Smooth muscle cell (in vitro differentiated cells): ENCODE data around the gene XPR1. TPM values are rescaled to one million over a fixed set of nuclear protein-coding genes. Genes with fewer than 3 reads are reported as not detected.
"Not testable (repeated sequence)": the region's sequence is repeated elsewhere in the genome, so short reads cannot be mapped to it uniquely, and the experiment has no call there.

Experiments
- DNase-seq: peaks from one replicate; lab custom pipeline; 2025; ENCODE audit not compliant: unreplicated experiment; lab: John Stamatoyannopoulos, UW
- H2AFZ ChIP-seq: fragments of 200-600 bp; sonication (generic); 2 replicates; pipeline ENCODE4 v1.6.0; 2016; ENCODE audit warnings: antibody characterized with exemption, low read depth, mild to moderate bottlenecking
- H3F3A ChIP-seq: fragments of 200-600 bp; sonication (generic); 2 replicates; pipeline ENCODE4 v1.6.0; 2017; ENCODE audit warnings: antibody characterized with exemption, low read depth
- H3K27ac ChIP-seq: fragments of 200-600 bp; sonication (generic); 2 replicates; pipeline ENCODE4 v1.5.1; 2016; ENCODE audit warnings: low read depth, mild to moderate bottlenecking
- H3K27me3 ChIP-seq: fragments of 200-600 bp; sonication (generic); 2 replicates; pipeline ENCODE4 v1.6.1; 2016; ENCODE audit warnings: low read depth, mild to moderate bottlenecking
- H3K36me3 ChIP-seq: fragments of 200-600 bp; sonication (generic); 2 replicates; pipeline ENCODE4 v1.5.1; 2016; ENCODE audit warnings: low read depth
- H3K4me1 ChIP-seq: fragments of 200-600 bp; sonication (generic); 2 replicates; pipeline ENCODE4 v1.5.1; 2016; ENCODE audit warnings: low read depth
- H3K4me2 ChIP-seq: fragments of 200-600 bp; sonication (generic); 2 replicates; pipeline ENCODE4 v1.6.0; 2016; ENCODE audit warnings: mild to moderate bottlenecking
- H3K4me3 ChIP-seq: fragments of 200-600 bp; sonication (generic); 2 replicates; pipeline ENCODE4 v1.5.1; 2016; ENCODE audit warnings: mild to moderate bottlenecking
- H3K79me2 ChIP-seq: fragments of 200-600 bp; sonication (generic); 2 replicates; pipeline ENCODE4 v1.6.0; 2016; ENCODE audit warnings: low read depth, mild to moderate bottlenecking
- H3K9ac ChIP-seq: fragments of 200-600 bp; sonication (generic); 2 replicates; pipeline ENCODE4 v1.6.0; 2016; ENCODE audit warnings: low read depth
- H3K9me3 ChIP-seq: fragments of 200-600 bp; sonication (generic); replicated peaks from 2 replicates; pipeline ENCODE4 v1.5.1; 2016; ENCODE audit warnings: low read depth
- H4K20me1 ChIP-seq: fragments of 200-600 bp; sonication (generic); 2 replicates; pipeline ENCODE4 v1.6.0; 2016; ENCODE audit warnings: low read depth
- WGBS: methylation state at CpG from one replicate; pipeline ENCODE4 v1.1.7; 2016; ENCODE audit warnings: low lambda C conversion rate; 5-methylcytosine and 5-hydroxymethylcytosine counted together
- polyA plus RNA-seq: library from polyadenylated mRNA; unstranded; fragments of >200 nt; fragmentation: Nextera tagmentation; extraction: Ambion mirVana; gene quantifications from 2 replicates; pipeline ENCODE4 v1.2.1, GENCODE V29; 2016
- total RNA-seq: library from RNA; depleted of rRNA; stranded (reverse); fragments of >200 nt; gene quantifications from 2 replicates; pipeline ENCODE4 v1.2.3, GENCODE V29; 2014
- TF ChIP-seq, protein P1 (sequence below): fragments of 200-600 bp; sonication (generic); IDR thresholded peaks from 2 replicates; pipeline ENCODE4 v1.5.1; 2017; ENCODE audit warnings: borderline replicate concordance, mild to moderate bottlenecking, antibody characterized with exemption; ENCODE audit not compliant: insufficient read depth, poor library complexity, severe bottlenecking

XPR1 gene
- total and polyA plus RNA-seq, 2 experiments from 2014 or later, result 9.5 to 27.6 TPM

GRCh38 chr1:180720753-180721152 is 88.9 kb downstream of the XPR1 start:
- Histone ChIP-seq H3F3A (no peaks in the 10 kb centered on the region), H3K9ac (no peak overlapping the region), H3K27me3 (no peaks in the 10 kb centered on the region), H3K4me1 (no peaks in the 10 kb centered on the region), H3K27ac (no peak overlapping the region), H3K4me3 (no peak overlapping the region), H3K4me2 (no peak overlapping the region), H4K20me1 (peaks cover 6% of the 10 kb centered on the region), H3K36me3 (no peaks in the 10 kb centered on the region), H3K79me2 (no peaks in the 10 kb centered on the region), H3K9me3 (no peaks in the 10 kb centered on the region), H2AFZ (no peak overlapping the region)
- TF ChIP-seq, protein P1, sequence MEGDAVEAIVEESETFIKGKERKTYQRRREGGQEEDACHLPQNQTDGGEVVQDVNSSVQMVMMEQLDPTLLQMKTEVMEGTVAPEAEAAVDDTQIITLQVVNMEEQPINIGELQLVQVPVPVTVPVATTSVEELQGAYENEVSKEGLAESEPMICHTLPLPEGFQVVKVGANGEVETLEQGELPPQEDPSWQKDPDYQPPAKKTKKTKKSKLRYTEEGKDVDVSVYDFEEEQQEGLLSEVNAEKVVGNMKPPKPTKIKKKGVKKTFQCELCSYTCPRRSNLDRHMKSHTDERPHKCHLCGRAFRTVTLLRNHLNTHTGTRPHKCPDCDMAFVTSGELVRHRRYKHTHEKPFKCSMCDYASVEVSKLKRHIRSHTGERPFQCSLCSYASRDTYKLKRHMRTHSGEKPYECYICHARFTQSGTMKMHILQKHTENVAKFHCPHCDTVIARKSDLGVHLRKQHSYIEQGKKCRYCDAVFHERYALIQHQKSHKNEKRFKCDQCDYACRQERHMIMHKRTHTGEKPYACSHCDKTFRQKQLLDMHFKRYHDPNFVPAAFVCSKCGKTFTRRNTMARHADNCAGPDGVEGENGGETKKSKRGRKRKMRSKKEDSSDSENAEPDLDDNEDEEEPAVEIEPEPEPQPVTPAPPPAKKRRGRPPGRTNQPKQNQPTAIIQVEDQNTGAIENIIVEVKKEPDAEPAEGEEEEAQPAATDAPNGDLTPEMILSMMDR, result no peak
- DNase-seq, result no peak
- 75% methylated on average over 4 of the region's 4 CpGs for WGBS

- no peaks in the 10 kb centered on the region for H3F3A ChIP-seq
- H3K27me3 ChIP-seq, result no peaks in the 10 kb centered on the region
- no peak overlapping the region for H3K27ac ChIP-seq
- DNase-seq, result no peak
- no peak overlapping the region for H3K9ac ChIP-seq
- no peaks in the 10 kb centered on the region for H3K79me2 ChIP-seq
- no peak overlapping the region for H3K4me2 ChIP-seq
- H3K4me1 ChIP-seq, result no peaks in the 10 kb centered on the region
- WGBS, result 100% methylated on average over 1 of the region's 1 CpG
- TF ChIP-seq, protein P1, result no peak
- no peaks in the 10 kb centered on the region for H3K9me3 ChIP-seq
- H2AFZ ChIP-seq, result no peak overlapping the region
- H3K4me3 ChIP-seq, result no peak overlapping the region
- no peaks in the 10 kb centered on the region for H3K36me3 ChIP-seq
- peaks cover 6% of the 10 kb centered on the region for H4K20me1 ChIP-seq
These were observed 90.8 kb downstream of the XPR1 start for GRCh38 chr1:180722586-180722985.

DNA sequence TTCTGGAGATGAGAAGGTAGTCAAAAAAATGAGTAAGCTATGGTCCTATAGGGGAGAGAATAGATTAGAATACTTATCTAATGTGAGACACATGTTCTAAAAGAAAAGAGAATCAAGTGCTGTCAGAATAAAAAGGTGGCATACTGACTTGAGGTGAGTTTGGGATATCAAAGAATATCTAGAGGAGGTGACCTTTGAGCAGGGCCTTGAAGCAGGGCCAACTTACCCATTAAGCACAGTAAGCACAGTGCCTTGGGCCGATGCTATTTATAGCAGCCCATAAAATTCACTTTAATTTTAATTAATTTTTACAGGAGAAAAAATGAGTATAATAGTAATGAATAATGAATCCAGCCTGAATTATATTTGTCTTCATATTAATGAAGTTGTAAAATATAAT is 92.2 kb downstream of the XPR1 start:
- no peaks in the 10 kb centered on the region for H3K79me2 ChIP-seq
- H3K4me2 ChIP-seq, result no peak overlapping the region
- TF ChIP-seq, protein P1, result no peak
- H4K20me1 ChIP-seq, result peaks cover 6% of the 10 kb centered on the region
- no peaks in the 10 kb centered on the region for H3K9me3 ChIP-seq
- H3K27me3 ChIP-seq, result no peaks in the 10 kb centered on the region
- H3F3A ChIP-seq, result no peaks in the 10 kb centered on the region
- no peaks in the 10 kb centered on the region for H3K4me1 ChIP-seq
- H2AFZ ChIP-seq, result no peak overlapping the region
- H3K9ac ChIP-seq, result no peak overlapping the region
- no peaks in the 10 kb centered on the region for H3K36me3 ChIP-seq
- no peak for DNase-seq
- no peak overlapping the region for H3K4me3 ChIP-seq
- 100% methylated on average over 1 of the region's 1 CpG for WGBS
- no peak overlapping the region for H3K27ac ChIP-seq

GRCh38 chr1:180726024-180726423 is 94.2 kb downstream of the XPR1 start:
- not testable (repeated sequence) for H3K4me3 ChIP-seq, DNase-seq, H3K36me3 ChIP-seq, H3K4me1 ChIP-seq, H3K27ac ChIP-seq, H3K4me2 ChIP-seq, H3K9ac ChIP-seq, H3K79me2 ChIP-seq, H3K27me3 ChIP-seq, H3F3A ChIP-seq, H2AFZ ChIP-seq, H4K20me1 ChIP-seq, H3K9me3 ChIP-seq
- WGBS, result 97% methylated on average over 6 of the region's 6 CpGs

DNA sequence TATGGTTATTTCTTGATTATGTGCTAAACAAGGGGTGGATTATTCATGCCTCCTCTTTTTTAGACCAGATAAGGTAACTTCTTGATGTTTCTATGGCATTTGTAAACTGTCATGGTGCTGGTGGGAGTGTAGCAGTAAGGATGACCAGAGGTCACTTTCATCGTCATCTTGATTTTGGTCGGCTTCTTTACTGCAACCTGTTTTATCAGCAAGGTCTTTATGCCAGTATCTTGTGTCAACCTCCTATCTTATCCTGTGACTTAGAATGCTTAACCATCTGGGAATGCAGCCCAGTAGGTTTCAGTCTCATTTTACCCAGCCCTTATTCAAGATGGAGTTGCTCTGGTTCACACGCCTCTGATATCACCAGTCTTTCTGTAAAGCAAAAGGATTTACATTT is 95.9 kb downstream of the XPR1 start:
- not testable (repeated sequence) for H3K9me3 ChIP-seq, DNase-seq, H4K20me1 ChIP-seq, H3K4me3 ChIP-seq, H3K36me3 ChIP-seq, H3K27ac ChIP-seq, H3K9ac ChIP-seq, H3F3A ChIP-seq, H2AFZ ChIP-seq, H3K27me3 ChIP-seq, H3K4me1 ChIP-seq, H3K4me2 ChIP-seq
- H3K79me2 ChIP-seq, result peaks cover 16% of the 10 kb centered on the region
- WGBS, result 96% methylated on average over 3 of the region's 3 CpGs
